Stomach (tissue), 4 donors: ENCODE data around the gene MACROH2A1.

Experiments used
- CTCF ChIP-seq, 7 experiments: fragments of 450-650 bp in 4 of 7; fragments of 200-600 bp in 3 of 7; sonication (generic) in 3 of 7; IDR thresholded peaks; one replicate each; pipeline ENCODE4 v1.5.1; 2016 to 2019; ENCODE audit warnings: antibody characterized with exemption in 7 of 7, control low read depth in 2 of 7, mild to moderate bottlenecking in 1 of 7
- POLR2AphosphoS5 ChIP-seq, 3 donors: sonication (generic); formaldehyde crosslinking; IDR thresholded peaks; one replicate each; pipeline ENCODE4 v1.6.1; 2016; ENCODE audit warnings: antibody characterized with exemption in 3 of 3

- TF ChIP-seq POLR2AphosphoS5 (IDR thresholded peaks at IDR 0.05): no peak
- no peak for TF ChIP-seq CTCF (IDR thresholded peaks at IDR 0.05)
Observed at GRCh38 chr5:135386096-135386495, 12.9 kb downstream of the MACROH2A1 start.
